ENCODE results near the gene ARHGAP22. TPM values are rescaled to one million over a fixed set of nuclear protein-coding genes. Genes with fewer than 3 reads are reported as not detected.

Gene ARHGAP22
- total RNA-seq, 1 experiment from 2014 or later = 1.8 TPM

- peaks cover 14% of the 10 kb centered on the region; the same call in 1 of the 2 replicates for H3K27me3 ChIP-seq (ENCODE audit: control insufficient read depth, insufficient read depth, low read length)
- TF ChIP-seq SIN3A (IDR thresholded peaks at IDR 0.05; ENCODE audit: borderline replicate concordance, insufficient read depth, low read depth, low read length) (no peak), TCF7L2 (IDR thresholded peaks at IDR 0.05; ENCODE audit: low read depth, low read length) (no peak), CTCF (IDR thresholded peaks at IDR 0.05) (no peak), REST (IDR thresholded peaks at IDR 0.05; ENCODE audit: insufficient read depth in 1 of 2, low read depth in 2 of 2, low read length in 1 of 2) (no peak), POLR2AphosphoS5 (IDR thresholded peaks at IDR 0.05; ENCODE audit: low read depth, low read length) (no peak)
- BruUV-seq (replicated peaks) = no TSS peak
- intact Hi-C loops (cut with micrococcal nuclease; ENCODE audit: unreplicated experiment) = no loop called here
- no peak overlapping the region for H3K27ac ChIP-seq (ENCODE audit: low read length)
- H3K4me1 ChIP-seq (ENCODE audit: control insufficient read depth, insufficient read depth, low read length) = no peaks in the 10 kb centered on the region
- H3K9me3 ChIP-seq (ENCODE audit: control insufficient read depth, insufficient read depth, low read depth, low read length) = no peaks in the 10 kb centered on the region
- CTCF ChIA-PET = no interaction called here
- H3K4me3 ChIP-seq (ENCODE audit: low read depth in 2 of 2, low read length in 2 of 2) = no peak overlapping the region
- no peak for ATAC-seq
- in situ Hi-C loops (cut with HindIII; ENCODE audit: low pct_unique_long_range_greater_than_20kb, low sequenced_read_pairs) = no loop called here
- no peaks in the 10 kb centered on the region for H3K36me3 ChIP-seq (ENCODE audit: control insufficient read depth, insufficient read depth, low read length)
- POLR2A ChIA-PET = no interaction called here
- DNase-seq (ENCODE audit: low read depth, low spot score) = no peak
These were observed 120.0 kb downstream of the ARHGAP22 start for GRCh38 chr10:48484911-48485310.

- no peak overlapping the region for H3K27ac ChIP-seq (ENCODE audit: low read length)
- intact Hi-C loops (cut with micrococcal nuclease; ENCODE audit: unreplicated experiment) = no loop called here
- ATAC-seq (no peak), DNase-seq (ENCODE audit: low read depth, low spot score) (no peak)
- TF ChIP-seq CTCF (IDR thresholded peaks at IDR 0.05) (no peak), SIN3A (IDR thresholded peaks at IDR 0.05; ENCODE audit: borderline replicate concordance, insufficient read depth, low read depth, low read length) (no peak), TCF7L2 (IDR thresholded peaks at IDR 0.05; ENCODE audit: low read depth, low read length) (no peak), POLR2AphosphoS5 (IDR thresholded peaks at IDR 0.05; ENCODE audit: low read depth, low read length) (no peak), REST (IDR thresholded peaks at IDR 0.05; ENCODE audit: insufficient read depth in 1 of 2, low read depth in 2 of 2, low read length in 1 of 2) (no peak)
- H3K9me3 ChIP-seq (ENCODE audit: control insufficient read depth, insufficient read depth, low read depth, low read length) = no peaks in the 10 kb centered on the region
- H3K4me3 ChIP-seq (ENCODE audit: low read depth in 2 of 2, low read length in 2 of 2) = no peak overlapping the region
- CTCF ChIA-PET = no interaction called here
- POLR2A ChIA-PET = no interaction called here
- in situ Hi-C loops (cut with HindIII; ENCODE audit: low pct_unique_long_range_greater_than_20kb, low sequenced_read_pairs) = no loop called here
- peaks cover 14% of the 10 kb centered on the region; the same call in 1 of the 2 replicates for H3K27me3 ChIP-seq (ENCODE audit: control insufficient read depth, insufficient read depth, low read length)
- BruUV-seq (replicated peaks) = no TSS peak
- no peaks in the 10 kb centered on the region for H3K36me3 ChIP-seq (ENCODE audit: control insufficient read depth, insufficient read depth, low read length)
- H3K4me1 ChIP-seq (ENCODE audit: control insufficient read depth, insufficient read depth, low read length) = no peaks in the 10 kb centered on the region
These were observed 122.7 kb downstream of the ARHGAP22 start for GRCh38 chr10:48482207-48482606.
